Measurements from ENCODE around the gene SLC46A3.
"Not testable (repeated sequence)": the region's sequence is repeated elsewhere in the genome, so short reads cannot be mapped to it uniquely, and the experiment has no call there.

SLC46A3 gene

GRCh38 chr13:28730762-28731161 lies 12.0 kb upstream of the SLC46A3 start:
- no peak for DNase-seq (ENCODE audit: low spot score)

GRCh38 chr13:28729541-28729940 lies 10.8 kb upstream of the SLC46A3 start:
- no peak for DNase-seq (ENCODE audit: low spot score)

GRCh38 chr13:28728642-28729041 lies 9.9 kb upstream of the SLC46A3 start:
- no peak for DNase-seq (ENCODE audit: low spot score)

- DNase-seq (ENCODE audit: low spot score) = no peak
Observed at GRCh38 chr13:28725046-28725610, 6.4 kb upstream of the SLC46A3 start.

- no peak for DNase-seq (ENCODE audit: low spot score)
Observed at GRCh38 chr13:28723806-28724205, 5.0 kb upstream of the SLC46A3 start.

- no peak for DNase-seq (ENCODE audit: low spot score)
Observed at GRCh38 chr13:28719227-28720055, 671 bp upstream of the SLC46A3 start.

- peak; percentile 53 for DNase-seq (ENCODE audit: low spot score)
Observed at GRCh38 chr13:28718196-28718542, 601 bp downstream of the SLC46A3 start.

GRCh38 chr13:28717170-28717569 lies 1.6 kb downstream of the SLC46A3 start:
- no peak for DNase-seq (ENCODE audit: low spot score)

- no peak for DNase-seq (ENCODE audit: low spot score)
Observed at GRCh38 chr13:28716511-28716910, 2.3 kb downstream of the SLC46A3 start.

- no peak for DNase-seq (ENCODE audit: low spot score)
Observed at GRCh38 chr13:28714651-28715050, 4.1 kb downstream of the SLC46A3 start.

- no peak for DNase-seq (ENCODE audit: low spot score)
Observed at GRCh38 chr13:28710161-28710560, 8.6 kb downstream of the SLC46A3 start.

GRCh38 chr13:28707629-28708427 lies 10.9 kb downstream of the SLC46A3 start:
- DNase-seq (ENCODE audit: low spot score) = peak; percentile 28

- no peak for DNase-seq (ENCODE audit: low spot score)
Observed at GRCh38 chr13:28705461-28706083, 13.2 kb downstream of the SLC46A3 start.

GRCh38 chr13:28704919-28705318 lies 13.9 kb downstream of the SLC46A3 start:
- no peak for DNase-seq (ENCODE audit: low spot score)

GRCh38 chr13:28704282-28704681 lies 14.5 kb downstream of the SLC46A3 start:
- DNase-seq (ENCODE audit: low spot score) = no peak

GRCh38 chr13:28699246-28699645 lies 19.5 kb downstream of the SLC46A3 start:
- DNase-seq (ENCODE audit: low spot score) = no peak

- no peak for DNase-seq (ENCODE audit: low spot score)
Observed at GRCh38 chr13:28697441-28697840, 21.3 kb downstream of the SLC46A3 start.

GRCh38 chr13:28693605-28694491 lies 24.9 kb downstream of the SLC46A3 start:
- DNase-seq (ENCODE audit: low spot score) = not testable (repeated sequence)

GRCh38 chr13:28685892-28686291 lies 32.9 kb downstream of the SLC46A3 start:
- no peak for DNase-seq (ENCODE audit: low spot score)

- DNase-seq (ENCODE audit: low spot score) = no peak
Observed at GRCh38 chr13:28685114-28685513, 33.7 kb downstream of the SLC46A3 start.

GRCh38 chr13:28684257-28684656 lies 34.5 kb downstream of the SLC46A3 start:
- no peak for DNase-seq (ENCODE audit: low spot score)
